Measurements from ENCODE around the gene LAMA1. TPM values are rescaled to one million over a fixed set of nuclear protein-coding genes. Genes with fewer than 3 reads are reported as not detected.
A peak's percentile ranks its signal among the peaks of the same experiment; 100 is the strongest.

Gene LAMA1
- total RNA-seq, 3 donors from 2014 or later: 2.7 to 20.8 (median 6.1) TPM

GRCh38 chr18:6992761-6993160 is 124.8 kb downstream of the LAMA1 start:
- no peaks in the 10 kb centered on the region for H3K9me3 ChIP-seq
- intact Hi-C loops (cut with DNase I, micrococcal nuclease): no loop called here
- TF ChIP-seq CTCF (IDR thresholded peaks at IDR 0.05): no peak
- DNase-seq: no peak
- no peak for ATAC-seq
- H3K36me3 ChIP-seq (ENCODE audit: low read depth): no peaks in the 10 kb centered on the region
- no peaks in the 10 kb centered on the region for H3K4me1 ChIP-seq (ENCODE audit: low read depth)
- H3K4me3 ChIP-seq: no peak overlapping the region

- Histone ChIP-seq H3K9me3 (no peaks in the 10 kb centered on the region), H3K4me1 (ENCODE audit: low read depth) (no peaks in the 10 kb centered on the region), H3K36me3 (ENCODE audit: low read depth) (no peaks in the 10 kb centered on the region), H3K4me3 (no peak overlapping the region)
- TF ChIP-seq CTCF (IDR thresholded peaks at IDR 0.05): no peak
- DNase-seq: peak in 1 of 3 donors; percentile 43
- intact Hi-C loops (cut with DNase I, micrococcal nuclease): no loop called here
- peak; percentile 45 for ATAC-seq
Measured at GRCh38 chr18:6983366-6983765, 134.2 kb downstream of the LAMA1 start.

GRCh38 chr18:6982398-6982797 is 135.2 kb downstream of the LAMA1 start:
- intact Hi-C loops (cut with DNase I, micrococcal nuclease): no loop called here
- ATAC-seq (no peak), DNase-seq (no peak)
- H3K4me1 ChIP-seq (ENCODE audit: low read depth): no peaks in the 10 kb centered on the region
- no peaks in the 10 kb centered on the region for H3K9me3 ChIP-seq
- no peak overlapping the region for H3K4me3 ChIP-seq
- no peaks in the 10 kb centered on the region for H3K36me3 ChIP-seq (ENCODE audit: low read depth)
- no peak for TF ChIP-seq CTCF (IDR thresholded peaks at IDR 0.05)

GRCh38 chr18:6980363-6980762 is 137.2 kb downstream of the LAMA1 start:
- Histone ChIP-seq H3K36me3 (ENCODE audit: low read depth) (no peaks in the 10 kb centered on the region), H3K4me3 (no peak overlapping the region), H3K4me1 (ENCODE audit: low read depth) (no peaks in the 10 kb centered on the region), H3K9me3 (no peaks in the 10 kb centered on the region)
- DNase-seq (no peak), ATAC-seq (no peak)
- TF ChIP-seq CTCF (IDR thresholded peaks at IDR 0.05): no peak
- intact Hi-C loops (cut with DNase I, micrococcal nuclease): no loop called here

- intact Hi-C loops (cut with DNase I, micrococcal nuclease): no loop called here
- DNase-seq (no peak), ATAC-seq (no peak)
- Histone ChIP-seq H3K4me3 (no peak overlapping the region), H3K36me3 (ENCODE audit: low read depth) (no peaks in the 10 kb centered on the region), H3K4me1 (ENCODE audit: low read depth) (no peaks in the 10 kb centered on the region), H3K9me3 (no peaks in the 10 kb centered on the region)
- no peak for TF ChIP-seq CTCF (IDR thresholded peaks at IDR 0.05)
Measured at GRCh38 chr18:6979954-6980353, 137.6 kb downstream of the LAMA1 start.

- Histone ChIP-seq H3K9me3 (no peaks in the 10 kb centered on the region), H3K36me3 (ENCODE audit: low read depth) (no peaks in the 10 kb centered on the region), H3K4me3 (no peak overlapping the region), H3K4me1 (ENCODE audit: low read depth) (no peaks in the 10 kb centered on the region)
- no peak for ATAC-seq
- intact Hi-C loops (cut with DNase I, micrococcal nuclease): no loop called here
- no peak for DNase-seq
- no peak for TF ChIP-seq CTCF (IDR thresholded peaks at IDR 0.05)
Measured at GRCh38 chr18:6976935-6977334, 140.7 kb downstream of the LAMA1 start.
